Ishikawa (cell line): ENCODE results near the gene MIS18BP1.

Experiments used
- CEBPB ChIP-seq: IDR thresholded peaks from 2 replicates; pipeline ENCODE4 v1.6.1; 2012
- EP300 ChIP-seq: IDR thresholded peaks from 2 replicates; pipeline ENCODE4 v1.6.1; 2012; ENCODE audit warnings: borderline replicate concordance
- FOXM1 ChIP-seq: IDR thresholded peaks from 2 replicates; pipeline ENCODE4 v1.6.1; 2012; ENCODE audit warnings: low read depth, borderline replicate concordance
- TF ChIP-seq, protein P1 (sequence below): IDR thresholded peaks from 2 replicates; pipeline ENCODE4 v1.6.1; 2012; ENCODE audit warnings: low read depth, mild to moderate bottlenecking

DNA sequence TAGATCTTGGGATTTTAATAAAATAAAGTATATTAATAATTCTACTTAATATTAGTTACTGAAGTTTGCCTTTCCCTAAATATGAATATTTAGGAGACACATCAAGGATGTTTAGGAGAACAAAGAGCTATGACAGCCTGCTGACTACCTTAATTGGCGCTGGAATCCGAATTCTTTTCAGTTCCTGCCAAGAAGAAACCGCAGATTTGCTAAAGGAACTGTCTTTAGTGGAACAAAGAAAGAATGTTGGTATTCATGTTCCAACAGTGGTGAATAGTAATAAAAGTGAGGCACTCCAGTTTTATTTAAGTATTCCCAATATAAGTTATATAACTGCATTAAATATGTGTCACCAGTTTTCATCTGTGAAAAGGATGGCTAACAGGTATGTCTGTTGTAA, 54.5 kb downstream of the MIS18BP1 start:
- no peak for TF ChIP-seq FOXM1
- TF ChIP-seq, protein P1, sequence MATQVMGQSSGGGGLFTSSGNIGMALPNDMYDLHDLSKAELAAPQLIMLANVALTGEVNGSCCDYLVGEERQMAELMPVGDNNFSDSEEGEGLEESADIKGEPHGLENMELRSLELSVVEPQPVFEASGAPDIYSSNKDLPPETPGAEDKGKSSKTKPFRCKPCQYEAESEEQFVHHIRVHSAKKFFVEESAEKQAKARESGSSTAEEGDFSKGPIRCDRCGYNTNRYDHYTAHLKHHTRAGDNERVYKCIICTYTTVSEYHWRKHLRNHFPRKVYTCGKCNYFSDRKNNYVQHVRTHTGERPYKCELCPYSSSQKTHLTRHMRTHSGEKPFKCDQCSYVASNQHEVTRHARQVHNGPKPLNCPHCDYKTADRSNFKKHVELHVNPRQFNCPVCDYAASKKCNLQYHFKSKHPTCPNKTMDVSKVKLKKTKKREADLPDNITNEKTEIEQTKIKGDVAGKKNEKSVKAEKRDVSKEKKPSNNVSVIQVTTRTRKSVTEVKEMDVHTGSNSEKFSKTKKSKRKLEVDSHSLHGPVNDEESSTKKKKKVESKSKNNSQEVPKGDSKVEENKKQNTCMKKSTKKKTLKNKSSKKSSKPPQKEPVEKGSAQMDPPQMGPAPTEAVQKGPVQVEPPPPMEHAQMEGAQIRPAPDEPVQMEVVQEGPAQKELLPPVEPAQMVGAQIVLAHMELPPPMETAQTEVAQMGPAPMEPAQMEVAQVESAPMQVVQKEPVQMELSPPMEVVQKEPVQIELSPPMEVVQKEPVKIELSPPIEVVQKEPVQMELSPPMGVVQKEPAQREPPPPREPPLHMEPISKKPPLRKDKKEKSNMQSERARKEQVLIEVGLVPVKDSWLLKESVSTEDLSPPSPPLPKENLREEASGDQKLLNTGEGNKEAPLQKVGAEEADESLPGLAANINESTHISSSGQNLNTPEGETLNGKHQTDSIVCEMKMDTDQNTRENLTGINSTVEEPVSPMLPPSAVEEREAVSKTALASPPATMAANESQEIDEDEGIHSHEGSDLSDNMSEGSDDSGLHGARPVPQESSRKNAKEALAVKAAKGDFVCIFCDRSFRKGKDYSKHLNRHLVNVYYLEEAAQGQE = no peak
- no peak for TF ChIP-seq CEBPB
- no peak for TF ChIP-seq EP300
